GM19455 (cell line): ENCODE data around the gene CKB.
"Not testable (repeated sequence)": the region's sequence is repeated elsewhere in the genome, so short reads cannot be mapped to it uniquely, and the experiment has no call there.

Source experiments
- ATAC-seq: cut with Tn5 transposase; IDR thresholded peaks from one replicate; pipeline ENCODE4 v1.9.1; 2021; ENCODE audit not compliant: unreplicated experiment

The CKB gene

DNA sequence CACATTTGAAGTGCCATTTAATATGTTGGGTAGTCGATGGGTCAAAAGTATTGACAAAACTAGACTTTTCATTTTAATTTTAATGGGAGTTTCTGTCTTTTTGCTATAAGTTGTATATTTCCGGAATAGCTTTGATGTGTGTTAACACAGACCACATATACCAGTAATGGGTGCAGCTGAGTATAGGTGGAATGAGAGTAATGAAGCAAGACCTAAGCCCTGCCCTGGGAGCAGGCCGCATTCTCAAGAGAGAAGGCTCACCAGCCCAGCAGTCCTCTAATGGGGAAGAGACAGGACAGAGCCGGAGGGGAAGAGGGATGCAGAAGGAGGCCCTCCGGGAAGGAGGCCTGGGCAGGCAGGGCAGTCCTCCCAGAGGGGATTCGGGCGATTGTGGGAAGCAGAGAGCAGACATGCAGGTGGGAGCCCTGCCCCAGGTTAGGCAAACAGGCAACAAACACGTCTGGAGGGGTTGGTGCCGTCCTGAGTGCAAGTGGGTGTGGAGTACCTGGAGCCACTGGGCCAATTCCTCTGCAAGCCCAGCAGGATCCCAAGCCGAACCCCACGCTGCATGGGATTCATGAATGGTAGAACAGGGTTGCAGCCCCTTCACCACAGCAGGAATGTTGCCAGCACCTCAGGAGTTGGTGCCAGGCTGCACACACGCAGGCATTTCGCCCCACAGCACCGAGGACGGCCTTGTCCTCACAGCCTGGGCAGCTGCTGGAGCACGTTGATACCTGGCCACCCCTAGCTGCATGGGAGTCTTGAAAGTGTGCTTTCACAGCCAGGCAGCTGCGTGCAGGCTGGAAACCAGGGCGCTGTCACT lies 7.8 kb downstream of the CKB start:
- ATAC-seq: no peak

DNA sequence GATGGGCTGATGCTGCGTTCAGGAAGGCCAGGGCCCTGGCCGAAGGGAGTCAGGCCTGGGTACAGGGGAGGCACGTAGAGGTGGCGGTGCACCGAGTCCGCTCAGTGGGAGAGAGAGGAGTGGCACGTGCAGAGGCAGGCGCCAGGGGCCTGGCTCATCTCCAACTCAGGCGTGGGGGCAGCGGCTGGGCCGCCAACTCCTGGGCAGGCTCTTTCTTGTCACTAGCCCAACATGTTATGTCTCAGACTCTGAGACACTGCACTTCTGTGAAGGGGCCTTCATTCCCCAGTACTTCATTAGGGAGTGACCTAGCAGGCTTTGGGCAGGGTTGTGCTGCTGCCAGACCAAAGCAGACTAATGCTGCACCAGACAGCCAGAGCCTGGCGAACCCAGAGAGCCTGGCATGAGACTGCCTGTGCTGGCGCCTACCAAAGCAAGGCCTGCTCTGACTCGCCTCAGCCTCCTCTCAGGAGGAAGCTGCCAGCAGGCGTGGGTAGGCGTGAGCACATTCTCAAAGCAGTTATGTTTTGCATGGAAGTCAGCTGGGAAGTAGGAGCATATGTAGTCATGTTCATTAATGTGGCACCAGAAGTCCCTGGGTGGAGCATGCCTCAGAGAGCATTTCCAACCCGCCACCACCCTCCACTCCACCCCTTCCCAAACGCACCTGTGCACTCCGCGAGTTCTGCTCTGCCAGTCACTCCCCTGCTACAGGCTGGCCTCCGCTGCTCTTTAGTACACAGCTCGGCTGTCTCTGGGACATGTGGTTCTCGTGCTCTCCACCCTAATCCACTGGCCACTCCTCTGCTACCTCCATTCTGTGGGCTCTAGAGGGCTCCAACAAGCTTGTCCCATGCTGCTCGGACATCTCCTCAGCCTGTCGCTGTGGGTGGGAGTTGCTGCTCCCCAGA lies 9.7 kb downstream of the CKB start:
- no peak for ATAC-seq

DNA sequence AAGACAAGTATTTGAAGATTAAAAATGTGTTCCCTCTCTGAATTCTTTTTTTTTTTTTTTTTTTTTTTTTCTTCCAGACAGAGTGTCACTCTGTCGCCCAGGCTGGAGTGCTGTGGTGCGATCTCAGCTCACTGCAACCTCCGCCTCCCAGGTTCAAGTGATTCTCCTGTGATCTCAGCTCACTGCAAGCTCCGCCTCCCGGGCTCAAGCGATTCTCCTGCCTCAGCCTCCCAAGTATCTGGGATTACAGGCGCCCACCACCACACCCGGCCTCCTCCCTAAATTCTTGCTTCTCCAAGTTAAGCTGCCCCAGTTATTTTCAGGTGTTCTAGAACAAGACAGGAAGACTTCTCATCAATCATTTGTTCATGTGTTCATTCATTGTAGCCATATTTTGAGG lies 10.4 kb downstream of the CKB start:
- not testable (repeated sequence) for ATAC-seq

- no peak for ATAC-seq
Observed at GRCh38 chr14:103510724-103511693, 11.6 kb downstream of the CKB start.

- ATAC-seq: no peak
Observed at GRCh38 chr14:103509864-103510723, 12.5 kb downstream of the CKB start.

DNA sequence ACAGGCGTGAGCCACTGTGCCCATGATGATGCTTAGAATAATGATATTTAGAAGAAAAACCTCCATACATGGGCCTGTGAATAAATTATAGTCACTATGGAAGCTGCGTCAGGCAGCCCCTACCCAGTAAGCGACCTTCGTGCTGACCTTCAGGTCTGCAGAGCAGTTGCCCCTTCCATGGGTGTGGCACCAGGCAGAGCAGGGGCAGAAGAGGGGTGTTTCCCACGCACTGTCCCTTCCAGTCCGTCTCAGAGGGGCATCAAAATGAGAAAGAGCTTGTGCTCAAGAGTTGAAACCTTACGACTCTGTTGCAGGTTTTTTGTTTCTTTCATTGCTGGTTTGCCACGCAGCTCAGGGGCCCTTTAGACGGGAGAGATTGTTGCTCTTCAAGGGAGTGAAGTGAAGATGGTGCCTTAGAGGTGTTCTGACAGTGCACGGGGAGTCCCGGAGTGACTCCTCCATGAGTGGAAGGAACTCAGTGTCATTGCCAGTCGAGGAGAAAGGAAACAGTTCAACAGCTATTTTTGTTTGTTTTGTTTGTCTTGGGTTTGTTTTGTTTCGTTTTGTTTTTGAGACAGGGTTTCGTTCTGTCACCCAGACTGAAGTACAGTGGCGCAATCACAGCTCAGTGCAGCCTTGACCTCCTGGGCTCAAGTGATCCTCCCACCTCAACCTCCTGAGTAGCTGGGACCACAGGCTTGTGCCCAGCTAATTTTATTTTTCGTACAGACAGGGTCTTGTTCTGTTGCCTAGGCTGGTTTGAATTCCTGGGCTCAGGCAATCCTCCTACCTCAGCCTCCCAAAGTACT lies 13.9 kb downstream of the CKB start:
- ATAC-seq: no peak

DNA sequence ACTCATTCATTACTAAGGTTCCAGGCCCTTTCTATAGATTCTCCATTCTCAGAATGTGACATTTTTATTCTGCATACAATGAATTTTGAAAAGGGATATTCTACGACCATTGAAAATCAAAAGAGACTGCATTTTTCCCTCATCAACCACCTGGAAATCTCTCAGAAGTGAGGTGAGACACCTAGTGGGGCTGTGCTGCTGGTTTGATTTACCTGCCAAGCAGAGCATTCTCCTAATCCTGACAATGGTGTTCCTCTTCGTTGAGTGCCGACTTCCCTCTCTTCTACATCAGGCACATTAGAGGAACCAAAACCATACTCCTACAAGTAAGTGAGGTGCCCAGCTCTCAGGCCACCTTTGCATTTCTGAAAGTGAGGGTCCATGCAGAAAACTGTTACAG lies 14.9 kb downstream of the CKB start:
- ATAC-seq: no peak

DNA sequence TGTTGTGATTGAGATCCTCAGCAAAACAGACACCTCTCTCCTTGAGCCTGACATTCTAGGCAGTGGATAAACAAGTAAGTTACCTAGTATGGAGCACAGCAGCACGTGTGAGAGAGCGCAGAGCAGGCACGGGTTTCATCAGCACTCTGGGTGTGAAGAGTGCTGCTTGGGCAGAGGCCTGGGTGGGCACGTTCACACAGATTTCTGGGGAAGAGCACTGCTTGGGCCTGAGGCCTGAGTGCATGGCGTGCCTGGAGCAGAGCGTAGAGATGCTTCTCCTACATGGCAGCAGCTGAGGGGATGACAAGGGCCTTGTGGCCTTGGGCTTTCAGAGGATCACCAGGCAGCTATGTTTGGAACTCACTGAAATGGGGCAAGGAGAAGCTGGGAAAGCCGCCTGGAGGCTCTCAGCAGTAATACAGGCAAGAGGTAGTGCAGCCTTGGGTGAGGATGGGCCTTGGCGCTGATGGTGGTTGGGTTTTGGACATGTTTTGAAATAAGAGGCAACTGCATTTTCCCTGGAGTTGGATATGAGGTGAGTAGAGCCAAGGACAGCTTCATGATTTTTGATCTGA lies 17.6 kb downstream of the CKB start:
- ATAC-seq: no peak

DNA sequence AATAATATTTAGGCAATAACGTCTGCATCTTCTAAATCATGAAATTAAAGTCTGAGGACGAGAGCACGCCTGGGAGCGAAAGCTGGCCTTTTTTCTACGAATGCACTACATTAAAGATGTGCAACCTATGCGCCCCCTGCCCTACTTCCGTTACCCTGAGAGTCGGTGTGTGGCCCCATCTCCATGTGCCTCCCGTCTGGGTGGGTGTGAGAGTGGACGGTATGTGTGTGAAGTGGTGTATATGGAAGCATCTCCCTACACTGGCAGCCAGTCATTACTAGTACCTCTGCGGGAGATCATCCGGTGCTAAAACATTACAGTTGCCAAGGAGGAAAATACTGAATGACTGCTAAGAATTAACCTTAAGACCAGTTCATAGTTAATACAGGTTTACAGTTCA lies 19.3 kb downstream of the CKB start:
- ATAC-seq: no peak

GRCh38 chr14:103502877-103503276 lies 19.8 kb downstream of the CKB start:
- ATAC-seq: no peak

DNA sequence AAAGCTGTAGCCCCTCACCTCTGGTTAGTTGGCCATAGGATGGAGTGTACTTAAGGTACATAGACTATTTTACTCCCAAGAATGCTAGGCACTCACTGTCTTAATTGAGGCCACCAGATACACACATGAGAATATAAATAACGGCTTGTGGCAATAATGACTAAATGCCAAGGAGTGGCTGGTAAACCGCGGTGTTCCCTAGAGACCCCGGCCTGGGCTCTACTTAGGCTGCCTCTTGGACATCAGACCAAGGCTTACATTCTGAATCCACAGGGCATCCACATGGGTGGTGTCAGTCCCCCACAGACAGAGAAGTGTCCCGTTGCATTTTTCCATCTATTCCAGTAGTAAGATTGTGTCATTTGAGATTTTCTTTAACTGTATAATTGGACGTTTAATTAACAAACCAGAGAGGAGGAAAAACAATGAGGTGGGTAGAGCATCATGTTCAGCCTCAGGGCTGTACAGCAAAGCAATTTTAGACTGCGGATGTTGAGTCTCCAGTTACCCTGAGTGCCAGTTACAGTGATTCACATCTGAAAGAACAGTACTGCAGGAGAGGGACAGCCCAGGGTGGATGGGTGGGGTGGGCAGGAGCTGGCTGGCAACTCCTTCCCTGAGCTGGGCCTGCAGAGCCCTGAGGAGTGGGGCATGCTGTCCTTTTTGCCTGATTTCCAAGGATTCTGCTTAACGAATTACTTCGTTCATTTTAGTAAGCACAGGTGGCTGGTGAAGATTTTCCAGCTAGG lies 20.5 kb downstream of the CKB start:
- no peak for ATAC-seq

DNA sequence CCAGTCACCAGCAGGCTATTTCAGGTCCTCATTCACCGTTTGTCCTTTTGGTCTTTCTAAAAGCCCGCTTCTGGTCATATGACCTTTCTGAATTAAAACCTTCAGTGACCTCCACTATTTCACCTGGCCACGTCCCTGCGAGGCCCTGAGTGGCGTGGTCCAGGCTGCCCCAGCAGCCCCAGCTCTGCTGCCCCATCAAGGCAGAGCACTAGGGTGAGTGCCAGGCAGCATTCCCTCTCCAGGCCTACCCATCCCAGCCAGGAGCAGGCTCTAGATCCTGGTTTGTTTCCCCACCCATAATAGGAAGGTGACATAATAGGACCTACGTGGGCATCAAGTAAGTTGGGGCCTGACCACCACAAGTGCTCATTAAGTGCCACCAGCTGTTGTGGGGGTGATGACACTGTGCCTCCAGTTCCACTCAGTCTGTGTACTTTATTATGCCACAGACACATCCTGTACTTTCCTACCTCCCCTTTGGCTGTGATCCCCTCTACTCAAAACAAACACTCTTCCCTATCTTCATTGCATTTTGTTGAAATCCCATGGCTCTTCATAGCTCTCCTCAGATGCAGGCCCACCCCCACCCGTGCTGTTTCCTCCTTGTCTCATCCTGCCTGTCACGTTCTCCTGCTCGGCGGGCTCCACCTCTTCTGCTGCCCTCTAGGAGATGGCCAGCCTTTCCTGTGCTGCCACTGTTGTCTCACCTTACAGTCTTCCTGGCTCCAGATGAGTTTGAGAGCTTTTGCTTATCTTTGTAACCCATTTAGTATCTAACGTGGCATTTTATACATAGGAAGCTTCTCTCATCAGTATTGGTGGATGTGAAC lies 21.4 kb downstream of the CKB start:
- no peak for ATAC-seq

DNA sequence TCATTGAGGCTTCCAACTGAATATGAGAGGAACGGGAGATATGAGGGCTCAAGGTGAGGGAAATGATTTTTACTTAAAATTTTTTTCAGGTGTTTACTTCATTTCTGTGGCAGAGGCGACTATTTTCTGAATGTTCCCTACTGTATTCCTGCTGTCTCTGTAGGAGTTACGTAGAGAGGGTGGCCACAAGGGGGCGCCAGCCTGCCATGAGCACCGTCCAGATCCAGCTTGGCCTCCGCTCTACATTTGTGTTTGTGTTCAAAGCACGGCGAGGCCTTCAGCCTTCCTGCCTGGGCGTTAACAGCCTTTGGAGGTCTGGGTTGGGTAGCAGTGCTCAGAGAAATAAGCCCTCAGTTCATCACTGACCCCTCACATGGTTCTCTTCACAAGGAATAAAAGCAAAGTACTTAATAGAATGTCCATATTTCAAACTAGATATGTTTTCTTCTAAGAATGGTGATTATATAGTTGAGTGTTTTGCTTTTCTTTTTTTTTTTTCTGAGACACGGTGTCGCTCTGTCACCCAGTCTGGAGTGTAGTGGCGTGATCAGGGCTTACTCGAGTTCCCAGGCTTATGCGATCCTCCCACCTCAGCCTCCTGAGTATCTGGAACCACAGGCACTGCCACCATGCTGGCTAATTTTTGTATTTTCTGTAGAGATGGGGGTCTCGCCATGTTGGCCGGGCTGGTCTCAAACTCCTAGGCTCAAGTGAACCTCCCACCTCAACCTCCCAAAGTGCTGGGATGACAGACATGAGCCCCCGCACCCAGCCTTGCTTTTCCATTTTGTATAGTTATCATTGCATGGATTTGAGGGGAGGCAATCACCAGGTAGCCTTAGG lies 22.3 kb downstream of the CKB start:
- ATAC-seq: no peak

DNA sequence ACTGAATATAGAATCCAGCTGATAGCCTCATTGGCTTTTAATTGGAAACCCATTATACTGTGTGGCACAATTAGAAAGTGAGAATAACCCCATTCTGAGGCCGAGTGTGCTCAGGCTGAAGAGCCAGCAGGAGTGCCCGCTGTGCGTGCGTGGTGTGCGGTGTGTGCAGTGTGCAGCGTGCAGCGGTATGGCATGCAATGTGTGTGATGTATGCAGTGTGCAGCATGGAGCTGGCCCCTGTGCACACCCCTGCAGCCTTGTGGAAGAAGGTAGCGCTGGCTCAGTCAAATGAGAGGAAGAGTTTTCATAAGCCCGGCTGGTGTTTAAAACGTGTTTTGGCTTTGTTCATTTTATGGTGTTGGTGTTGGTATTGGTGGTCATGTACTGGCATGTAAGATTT lies 22.9 kb downstream of the CKB start:
- no peak for ATAC-seq

GRCh38 chr14:103496776-103497175 lies 25.9 kb downstream of the CKB start:
- ATAC-seq: no peak

DNA sequence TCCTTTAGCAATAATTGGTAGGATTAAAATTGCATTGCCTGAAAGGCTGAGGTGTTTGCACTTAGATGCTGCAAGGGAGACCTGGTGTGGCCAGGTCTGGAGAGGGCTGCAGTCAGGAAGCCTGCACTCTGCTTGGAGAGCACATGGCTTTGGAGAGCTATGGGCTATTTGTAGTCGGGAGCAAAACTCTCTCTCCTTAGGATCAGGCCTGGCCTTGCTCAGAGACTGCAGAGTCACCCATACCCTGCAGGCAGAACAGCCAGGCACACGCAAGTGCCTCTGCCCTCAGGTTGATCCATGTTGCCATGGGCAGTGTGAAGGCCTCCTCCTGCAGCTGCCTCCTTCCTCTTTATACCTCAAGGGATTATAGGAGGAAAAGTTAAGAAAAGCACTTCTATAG lies 26.8 kb downstream of the CKB start:
- ATAC-seq: no peak
